Tracheal epithelial cell (primary cell): ENCODE measurements around the gene SCFD2. TPM values are rescaled to one million over a fixed set of nuclear protein-coding genes. Genes with fewer than 3 reads are reported as not detected.

Source experiments
- total RNA-seq: library from RNA; depleted of rRNA; stranded (reverse); fragments of >200 nt; gene quantifications from 2 replicates; pipeline ENCODE4 v1.2.1, GENCODE V29; 2014

SCFD2 gene
- 16.4 and 27.0 TPM in 2 replicates for total RNA-seq

DNA sequence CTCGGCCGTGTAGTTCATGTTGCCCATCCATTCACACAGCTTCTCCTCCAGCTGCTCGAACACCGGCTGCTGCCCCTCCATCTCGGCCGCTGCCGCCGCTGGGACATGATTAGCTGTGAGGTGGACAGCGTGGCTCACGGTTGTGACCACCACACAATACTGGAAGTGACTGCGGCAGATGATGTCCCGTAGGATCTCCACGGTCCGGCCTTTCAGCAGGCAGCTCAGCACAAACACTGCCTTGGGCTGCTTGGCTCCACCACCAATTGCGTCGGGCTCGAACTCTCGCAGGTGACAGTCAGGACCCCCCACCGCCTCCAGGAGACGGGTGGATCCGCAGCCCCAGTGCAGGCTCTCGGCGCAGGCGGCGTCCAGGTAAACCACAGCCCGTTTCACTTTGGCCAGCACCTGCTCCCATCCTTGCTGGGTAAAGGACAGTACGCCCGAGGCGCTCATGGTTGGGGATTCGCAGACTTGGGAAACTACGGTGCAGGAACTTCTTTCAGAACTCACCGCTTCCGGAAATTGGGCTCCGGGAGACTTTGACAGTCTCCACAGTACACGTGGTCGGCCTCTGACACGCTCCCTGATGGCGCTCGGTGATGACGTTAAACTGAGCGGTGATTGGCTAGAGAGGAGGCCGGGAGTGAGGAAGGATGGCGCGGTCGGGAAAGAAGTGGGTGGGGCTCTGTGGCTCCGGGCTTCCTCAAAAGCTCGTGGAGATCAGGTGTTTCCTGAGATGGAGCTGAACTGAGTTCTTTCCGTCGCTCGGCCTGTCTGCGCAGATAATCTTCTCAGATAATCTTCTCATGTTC, at the start of gene SCFD2:
Gene SCFD2, minus strand, starts transcription at position 576 of the 815 bp plus-strand sequence.

DNA sequence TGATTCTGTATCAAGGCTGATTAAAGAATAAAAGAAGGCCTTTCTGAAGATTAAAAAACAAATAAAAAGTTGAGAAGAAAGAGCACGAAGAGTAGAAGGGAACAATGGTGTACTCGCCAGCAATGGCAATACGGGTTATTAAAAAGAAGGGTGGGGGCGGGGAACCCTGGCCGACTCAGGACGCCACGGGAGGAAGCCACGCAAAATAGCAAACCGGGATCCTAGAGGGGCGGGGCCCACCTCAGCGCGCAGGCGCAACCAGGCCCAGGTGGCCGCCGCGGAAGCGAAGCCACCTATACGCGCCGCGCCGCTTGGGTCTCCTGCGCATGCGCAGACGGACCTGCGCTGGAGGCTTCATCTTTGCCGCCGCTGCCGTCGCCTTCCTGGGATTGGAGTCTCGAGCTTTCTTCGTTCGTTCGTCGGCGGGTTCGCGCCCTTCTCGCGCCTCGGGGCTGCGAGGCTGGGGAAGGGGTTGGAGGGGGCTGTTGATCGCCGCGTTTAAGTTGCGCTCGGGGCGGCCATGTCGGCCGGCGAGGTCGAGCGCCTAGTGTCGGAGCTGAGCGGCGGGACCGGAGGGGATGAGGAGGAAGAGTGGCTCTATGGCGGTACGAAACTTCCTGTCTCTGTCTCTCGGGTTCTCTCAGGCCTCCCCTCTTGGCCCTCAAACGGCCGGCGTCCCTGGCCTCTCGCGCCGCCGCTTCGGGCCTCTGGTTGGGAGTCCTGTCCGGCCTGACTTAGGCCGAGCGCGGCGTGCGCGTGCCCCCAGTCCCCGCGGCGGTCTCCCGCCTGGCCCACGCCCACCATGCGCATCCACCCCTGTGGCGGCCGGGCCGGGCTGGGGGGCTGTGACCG, 11.7 kb upstream of the SCFD2 start, which contains the start of gene FIP1L1:
Gene FIP1L1, plus strand, starts transcription at position 323 of the 852 bp plus-strand sequence. Its CDS starts 198 bp downstream, at position 521.

GRCh38 chr4:52861879-52862616, 503.8 kb downstream of the SCFD2 start, which contains the start of gene RASL11B:
TSS of gene RASL11B (plus strand) at chr4:52862317. CDS start at chr4:52862508, 191 bp downstream.

Other genes with a start within 250 kb of the SCFD2 start
- gene FIP1L1, start 11.6 kb upstream of the SCFD2 start, total RNA-seq, result 45.3 and 48.4 TPM in 2 replicates
- 1.7 and 4.0 TPM in 2 replicates for gene LNX1, start 225.4 kb upstream of the SCFD2 start, total RNA-seq